Islet of Langerhans (tissue), 1 donor: Measurements from ENCODE around the gene ACTR3C.
A peak's percentile ranks its signal among the peaks of the same experiment; 100 is the strongest.
"Not testable (repeated sequence)": the region's sequence is repeated elsewhere in the genome, so short reads cannot be mapped to it uniquely, and the experiment has no call there.

Experiments
- FAIRE-seq: peaks from one replicate; lab custom pipeline; 2011; peaks lifted over from hg19 to GRCh38; lab: Jason Lieb, UNC

Gene ACTR3C

DNA sequence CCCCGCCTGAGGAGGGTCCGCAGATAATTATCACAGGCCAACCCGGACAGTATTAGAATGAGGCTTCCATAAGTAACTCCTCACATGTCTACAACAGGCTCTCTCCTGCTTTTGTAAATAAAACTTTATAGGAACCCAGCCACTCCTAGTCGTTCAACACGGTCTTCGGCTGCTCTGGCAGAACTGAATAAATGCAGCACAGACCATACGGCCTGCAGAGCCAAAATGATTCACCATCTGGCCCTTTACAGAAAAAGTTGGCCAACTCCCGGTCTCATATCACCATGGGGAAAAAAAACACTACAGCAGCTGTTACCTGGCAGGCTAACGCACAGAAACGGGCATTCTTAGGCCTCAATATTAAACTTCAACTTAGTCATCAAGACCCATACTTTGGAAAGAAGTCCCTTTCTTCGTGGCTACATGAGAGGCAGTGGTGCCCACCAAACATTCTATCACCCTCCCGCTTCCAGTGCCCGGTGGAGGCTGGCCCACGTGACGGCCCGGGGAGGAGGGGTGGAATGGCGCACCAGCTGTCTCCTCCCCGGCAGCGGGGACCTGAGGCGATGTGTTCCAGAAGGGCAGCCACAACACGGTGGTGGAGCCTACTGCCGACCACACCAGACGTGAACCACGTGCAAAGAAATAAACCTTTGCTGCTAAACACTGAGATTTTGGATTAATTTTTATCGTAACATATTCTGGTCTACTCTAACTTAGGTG is 41.5 kb downstream of the ACTR3C start:
- FAIRE-seq, result not testable (repeated sequence)

DNA sequence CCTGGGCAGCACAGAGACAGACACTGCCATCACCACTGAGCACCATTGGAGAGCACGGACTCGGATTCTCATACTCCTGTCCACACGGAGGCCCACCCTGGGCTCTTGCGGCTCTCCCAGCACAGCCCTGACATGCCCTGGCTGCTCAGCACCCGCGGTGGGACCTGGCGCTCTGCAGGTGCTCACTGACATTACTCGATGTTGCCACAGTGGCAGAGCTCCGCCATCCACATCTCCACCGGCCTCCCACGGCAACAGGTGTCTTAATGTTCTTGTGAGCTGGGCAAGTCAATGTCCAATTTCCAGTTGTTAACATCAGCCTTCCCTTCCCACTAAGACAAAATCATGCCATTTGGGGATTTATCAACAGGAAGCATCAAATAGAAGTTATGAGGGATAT is 45.0 kb downstream of the ACTR3C start:
- not testable (repeated sequence) for FAIRE-seq

DNA sequence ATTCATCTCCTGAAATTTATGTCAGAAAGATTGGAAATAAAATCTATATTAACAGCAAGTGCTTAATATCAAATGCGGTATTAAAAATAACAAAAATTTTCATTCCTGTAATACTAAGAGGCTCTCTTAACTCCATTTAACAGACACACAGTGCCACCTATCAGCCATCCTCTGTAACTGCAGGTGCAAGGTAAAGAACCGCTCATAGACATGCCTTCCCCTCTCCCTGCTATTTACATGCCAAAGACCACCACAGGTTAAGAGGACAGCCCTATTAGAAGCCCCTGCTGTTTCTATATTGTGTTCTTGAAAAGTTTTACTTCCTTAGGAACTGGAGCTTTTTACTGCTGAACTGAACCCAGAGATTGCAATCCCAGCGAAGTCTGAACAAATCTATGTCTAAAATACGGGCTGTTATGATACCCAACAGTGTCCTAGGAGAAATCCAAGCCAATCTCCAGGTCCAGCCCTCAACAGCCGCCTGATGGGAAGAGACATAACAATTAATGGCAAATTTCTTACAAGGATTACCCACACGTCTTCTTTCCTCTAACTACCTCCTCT is 47.1 kb downstream of the ACTR3C start:
- FAIRE-seq, result not testable (repeated sequence)

DNA sequence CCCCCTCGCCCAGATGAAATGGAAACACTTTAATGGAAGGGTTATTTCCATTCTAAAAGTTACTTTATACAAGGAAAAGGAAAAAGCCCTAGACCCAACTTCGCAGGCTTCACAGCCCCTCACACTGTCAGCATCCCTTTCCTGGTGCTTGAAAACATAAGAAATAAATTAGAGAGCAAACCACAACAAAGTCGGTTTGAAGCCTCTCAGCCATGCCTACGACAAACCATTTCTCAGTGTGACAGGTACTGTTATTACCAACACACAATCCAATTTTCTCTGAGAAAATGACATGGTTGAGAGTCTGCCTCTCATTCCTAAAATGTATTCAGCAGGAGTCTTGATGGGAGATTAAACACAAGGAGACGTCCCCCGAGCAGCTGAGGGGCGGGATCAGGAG is 51.4 kb downstream of the ACTR3C start:
- not testable (repeated sequence) for FAIRE-seq

DNA sequence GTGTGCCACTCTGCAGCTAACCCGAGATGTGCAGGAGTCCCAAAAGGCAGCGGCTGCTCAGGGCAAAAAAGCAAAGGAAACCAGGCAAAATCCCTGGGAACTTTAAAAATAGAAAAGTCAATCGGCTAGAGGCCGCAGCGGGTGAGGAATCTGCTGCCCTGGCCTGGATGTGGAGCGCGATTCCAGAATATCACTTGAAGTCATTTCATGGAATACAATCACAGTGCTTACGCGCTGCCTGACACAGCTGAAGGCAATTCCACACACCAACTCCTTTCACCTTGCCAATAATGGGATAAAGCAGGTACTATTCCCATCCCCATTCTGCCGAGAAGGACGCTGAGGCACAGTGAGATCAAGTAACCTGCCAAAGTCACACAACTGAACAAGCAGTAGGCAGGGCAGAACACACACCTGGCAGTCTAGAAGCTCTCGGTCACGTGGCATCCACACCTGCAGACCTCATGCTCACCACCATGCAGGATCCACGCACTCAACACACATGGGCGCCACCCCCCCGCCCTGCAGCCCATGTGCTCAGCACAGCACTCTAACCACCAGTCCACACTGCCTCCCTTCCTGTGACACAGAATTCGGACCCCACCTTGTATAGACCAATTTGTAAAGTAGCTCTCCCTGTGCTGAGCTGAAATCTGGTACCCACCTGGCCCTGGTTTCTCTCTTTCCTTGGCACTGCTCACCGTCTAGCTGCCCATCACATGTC is 53.1 kb downstream of the ACTR3C start:
- FAIRE-seq, result not testable (repeated sequence)

DNA sequence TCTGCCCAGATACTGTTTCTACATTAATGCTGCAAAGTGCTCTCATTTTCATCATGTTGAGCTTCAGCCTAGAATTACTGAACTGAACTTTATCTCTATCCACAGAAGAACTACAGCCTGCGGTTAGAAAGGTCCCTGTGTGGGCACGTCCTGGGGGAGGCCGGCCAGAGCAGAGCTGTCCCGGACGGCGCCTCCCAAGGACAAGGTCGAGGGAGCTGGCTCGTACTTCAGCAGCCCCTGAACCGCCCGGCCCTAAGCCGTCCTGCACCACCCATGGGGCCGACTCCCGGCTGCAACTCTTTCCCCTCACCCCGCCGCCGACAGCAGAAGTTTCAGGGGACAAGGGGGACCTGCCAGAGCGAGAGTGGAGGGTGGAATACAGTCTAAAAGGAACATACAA is 54.5 kb downstream of the ACTR3C start:
- not testable (repeated sequence) for FAIRE-seq

DNA sequence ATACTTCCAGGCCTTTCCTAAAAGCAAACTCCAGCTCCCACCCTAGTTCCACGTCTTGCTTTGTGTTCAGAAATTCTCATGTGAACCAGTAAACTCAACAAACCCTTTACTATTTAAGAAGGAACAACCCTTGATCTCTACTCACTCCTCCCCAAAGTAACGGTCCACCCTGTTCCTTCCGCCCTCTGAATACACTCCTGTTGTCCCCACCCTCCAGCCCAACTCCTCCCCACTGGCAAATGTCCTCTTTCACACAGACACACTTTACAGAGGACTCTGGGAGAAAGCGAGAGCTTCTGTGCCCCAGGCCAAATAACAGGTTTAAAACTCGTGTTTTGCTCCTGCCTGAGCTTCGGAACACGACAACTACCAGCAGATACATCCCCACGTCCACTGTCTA is 55.1 kb downstream of the ACTR3C start:
- FAIRE-seq, result not testable (repeated sequence)

DNA sequence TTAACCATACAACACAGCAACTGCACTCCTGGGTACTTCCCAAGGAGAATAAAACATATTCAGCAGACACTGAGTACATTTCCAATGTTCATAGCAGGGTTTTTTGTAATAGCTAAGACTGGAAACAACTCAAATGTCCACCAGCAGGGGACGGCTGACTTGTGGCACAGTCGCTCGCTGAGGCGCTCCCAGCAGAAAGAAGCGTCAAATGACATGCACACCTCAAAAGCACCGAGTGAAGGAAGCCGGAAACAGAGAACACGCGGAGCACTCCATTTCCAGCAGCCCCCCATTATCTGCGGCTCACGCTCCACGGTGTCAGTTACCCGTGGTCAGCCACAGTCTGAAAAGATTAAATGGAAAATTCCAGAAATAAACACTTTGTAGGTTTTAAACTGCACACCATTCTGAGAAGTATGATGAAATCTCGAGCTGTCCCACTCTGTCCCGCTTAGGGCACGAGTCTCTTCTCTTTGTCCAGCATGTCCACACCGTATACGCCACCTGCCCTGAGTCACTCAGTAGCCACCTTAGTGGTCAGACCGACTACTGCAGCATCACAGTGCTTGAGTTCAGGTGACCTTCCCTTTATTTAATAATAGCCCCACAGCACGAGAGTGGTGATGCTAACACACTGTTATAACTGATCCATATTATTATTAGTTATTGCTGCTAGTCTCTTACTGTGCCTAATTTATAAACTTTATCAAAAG is 56.2 kb downstream of the ACTR3C start:
- not testable (repeated sequence) for FAIRE-seq

DNA sequence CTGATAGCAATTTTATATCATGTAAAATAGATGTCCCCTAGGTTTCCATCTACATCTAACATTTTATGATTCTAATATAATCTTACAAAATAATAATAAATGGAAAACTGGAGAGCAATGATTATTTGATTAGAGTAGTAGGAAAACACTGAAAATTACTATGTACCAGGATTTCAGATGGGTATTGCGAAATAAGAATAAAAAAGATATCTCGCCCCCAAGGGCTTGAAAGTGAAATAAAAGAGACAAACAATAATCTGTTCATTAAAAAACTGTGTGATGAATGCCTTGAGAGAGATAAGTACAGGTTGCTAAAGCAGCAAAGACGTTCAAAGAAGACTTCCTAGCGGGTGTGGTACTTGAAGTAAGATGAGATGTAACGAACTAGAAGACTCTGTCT is 60.7 kb downstream of the ACTR3C start:
- not testable (repeated sequence) for FAIRE-seq

DNA sequence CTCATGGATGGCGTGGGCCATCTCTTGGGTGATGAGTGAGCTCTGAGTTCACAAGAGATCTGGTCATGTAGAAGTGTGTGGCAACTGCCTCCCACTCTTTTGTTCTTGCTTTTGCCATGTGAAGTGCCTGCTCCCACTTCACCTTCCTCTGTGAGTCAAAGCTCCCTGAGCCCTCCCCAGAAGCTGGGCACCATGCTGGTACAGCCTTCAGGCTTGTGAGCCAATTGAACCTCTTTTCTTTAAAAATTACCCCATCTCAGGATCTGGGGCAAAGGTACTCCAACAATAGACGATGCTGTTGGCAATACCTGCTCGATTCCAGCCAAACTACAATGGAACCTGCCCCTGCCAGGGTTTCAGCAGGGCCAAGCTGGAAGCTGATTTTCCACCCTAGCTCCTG is 75.6 kb downstream of the ACTR3C start:
- FAIRE-seq, result not testable (repeated sequence)

DNA sequence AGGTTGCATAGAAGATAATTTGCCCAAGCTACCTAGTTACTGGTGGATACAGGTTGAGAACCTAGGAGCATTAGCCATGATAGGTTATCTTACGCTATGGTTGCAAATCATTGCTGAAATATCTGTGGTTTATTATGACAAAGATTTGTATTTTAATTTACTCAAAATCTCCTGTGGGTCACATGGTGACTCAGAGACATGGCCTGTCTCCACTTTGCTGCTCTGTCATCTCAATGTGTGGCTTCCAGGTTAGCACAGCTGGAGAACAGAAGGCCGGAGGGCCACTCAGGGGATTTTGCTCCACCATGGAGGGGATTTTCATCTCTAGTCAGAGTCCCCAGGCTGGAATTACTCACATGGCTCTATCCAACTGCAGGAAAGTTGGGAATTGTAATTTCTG is 78.1 kb downstream of the ACTR3C start:
- not testable (repeated sequence) for FAIRE-seq

DNA sequence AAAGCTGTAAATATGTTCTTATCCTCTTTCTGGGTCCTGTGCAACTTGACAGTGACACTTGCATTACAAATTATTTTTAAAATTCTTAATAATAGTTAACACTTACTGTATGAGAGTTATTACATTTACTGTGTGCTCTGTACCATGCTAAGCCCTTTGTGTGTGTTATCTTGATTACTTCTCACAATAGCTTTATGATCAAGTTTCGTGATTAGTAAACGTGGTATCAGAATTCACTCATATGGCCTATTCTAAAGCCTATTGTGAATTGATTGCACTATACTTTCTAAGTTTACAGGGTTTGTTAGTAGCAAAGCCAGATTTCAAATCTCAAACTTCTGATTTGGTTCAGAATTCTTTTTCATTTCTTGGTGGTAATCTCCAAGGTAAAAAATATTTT is 80.4 kb downstream of the ACTR3C start:
- not testable (repeated sequence) for FAIRE-seq

DNA sequence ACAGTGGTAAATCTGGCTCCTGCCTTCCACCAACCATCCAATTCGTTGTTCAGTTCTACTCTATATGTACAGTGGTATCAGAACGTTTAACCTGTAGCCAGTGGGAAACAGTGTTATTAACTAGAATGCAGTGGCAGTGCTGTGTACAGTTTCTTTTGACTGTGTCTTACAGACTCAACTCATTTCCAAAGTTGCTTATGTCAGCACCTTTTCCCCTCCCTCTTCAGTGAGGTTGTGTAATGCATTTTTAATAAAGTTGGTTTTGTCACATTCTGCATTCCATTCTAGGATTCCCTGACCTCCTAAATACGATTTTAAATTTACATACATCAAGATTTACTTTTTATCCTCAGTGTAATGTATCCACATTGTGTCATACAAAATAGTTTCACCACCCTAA is 97.9 kb downstream of the ACTR3C start:
- FAIRE-seq, result not testable (repeated sequence)

DNA sequence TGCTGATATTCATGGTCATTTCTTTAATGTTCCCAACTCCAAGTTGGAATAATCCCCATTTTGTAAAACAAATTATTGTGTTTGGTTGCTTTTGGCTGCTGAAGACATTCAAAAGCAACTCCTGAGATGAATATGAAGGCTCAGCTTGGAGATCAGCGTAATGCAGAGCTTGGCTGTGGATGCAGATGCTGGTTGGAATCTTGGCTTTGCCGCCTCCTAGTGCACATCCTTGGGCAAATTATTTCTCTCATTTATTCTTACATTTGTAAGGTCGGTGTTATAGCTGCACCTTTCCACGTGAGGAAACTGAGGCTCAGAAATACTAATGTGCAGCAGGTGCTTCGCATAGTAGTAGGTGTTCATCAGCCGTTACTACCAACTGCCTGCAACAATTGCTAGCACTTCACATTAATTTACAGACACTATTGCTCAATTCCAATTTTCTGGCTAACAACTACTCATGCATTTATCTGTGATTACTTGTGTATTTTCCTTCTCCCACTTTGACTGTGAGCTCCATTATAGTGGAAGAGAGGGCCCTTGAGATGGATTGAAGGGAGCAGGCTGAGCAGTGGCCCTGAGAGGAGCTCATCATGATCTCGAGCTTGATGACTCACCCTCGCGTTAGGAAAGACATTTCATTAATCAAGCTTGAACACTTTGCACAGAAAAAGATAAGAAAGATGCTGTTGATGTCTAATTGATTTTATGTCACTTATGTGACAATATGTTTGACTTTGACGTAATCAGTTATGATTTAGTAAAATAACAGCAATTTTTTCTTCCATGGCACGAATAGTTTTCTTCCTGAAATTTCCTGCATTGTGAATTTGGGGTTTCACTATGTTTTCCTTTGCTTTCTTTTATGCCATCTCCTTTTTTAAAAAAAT is 101.0 kb downstream of the ACTR3C start:
- peak; percentile 27 for FAIRE-seq

DNA sequence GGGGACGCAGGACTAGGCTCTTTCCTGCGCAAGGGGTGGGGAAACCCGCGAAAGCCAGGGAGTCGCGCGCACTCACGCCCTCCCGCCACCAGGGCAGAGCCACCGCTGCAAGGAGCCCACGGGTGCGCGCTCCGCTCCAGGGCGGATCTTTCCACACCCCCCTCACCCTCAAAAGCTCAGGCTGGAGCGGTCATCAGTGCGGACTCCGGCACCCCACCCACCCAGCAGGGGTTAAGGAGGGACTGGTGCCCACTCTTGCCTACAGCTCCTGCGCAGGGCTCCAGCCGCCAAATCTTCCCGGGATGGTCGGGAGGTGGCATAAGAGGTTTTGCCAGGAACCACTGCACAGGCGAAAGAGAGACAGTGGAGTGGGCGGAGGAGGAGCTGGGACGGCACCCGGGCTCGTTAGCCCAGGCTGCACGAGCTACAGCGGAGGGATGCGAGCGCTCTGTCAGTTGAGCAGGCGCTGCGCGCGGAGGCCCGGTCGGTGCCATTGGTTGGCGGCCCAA is 102.6 kb downstream of the ACTR3C start:
- not testable (repeated sequence) for FAIRE-seq

DNA sequence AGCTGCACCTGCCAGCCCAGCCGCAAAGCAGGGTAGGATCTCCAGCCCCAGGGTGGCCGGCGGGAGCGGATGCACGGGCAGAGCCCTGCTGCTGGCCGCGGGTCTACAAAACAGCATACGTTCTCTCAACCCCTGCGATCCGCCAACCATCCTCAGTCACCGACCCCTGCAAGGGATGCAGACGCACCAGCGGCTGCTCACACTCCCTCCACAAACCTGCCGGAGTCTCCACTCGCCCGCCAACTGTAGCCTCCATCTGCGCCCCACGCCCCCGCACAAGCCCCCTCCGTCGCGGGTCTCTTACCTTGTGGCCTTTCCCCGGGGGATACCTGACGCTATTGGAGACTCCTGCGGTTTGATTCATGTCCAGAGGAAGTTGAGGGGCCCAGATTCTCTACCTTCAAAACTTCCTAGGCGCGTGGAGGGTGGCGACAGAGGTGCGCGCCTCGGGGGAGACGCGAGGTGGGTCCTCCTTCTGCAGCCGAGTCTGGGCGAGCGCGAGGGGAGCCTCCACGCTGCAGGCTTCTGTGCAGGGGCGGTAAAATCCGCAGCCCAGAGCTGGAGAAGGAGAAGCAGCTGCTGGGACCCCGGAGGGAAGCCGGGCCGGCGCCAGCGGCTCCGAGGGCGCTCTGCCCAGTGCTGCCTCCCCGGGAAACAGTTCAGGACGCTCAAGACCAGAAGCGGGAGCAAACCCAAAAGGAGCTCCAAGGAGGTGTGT is 103.2 kb downstream of the ACTR3C start:
- FAIRE-seq, result not testable (repeated sequence)

DNA sequence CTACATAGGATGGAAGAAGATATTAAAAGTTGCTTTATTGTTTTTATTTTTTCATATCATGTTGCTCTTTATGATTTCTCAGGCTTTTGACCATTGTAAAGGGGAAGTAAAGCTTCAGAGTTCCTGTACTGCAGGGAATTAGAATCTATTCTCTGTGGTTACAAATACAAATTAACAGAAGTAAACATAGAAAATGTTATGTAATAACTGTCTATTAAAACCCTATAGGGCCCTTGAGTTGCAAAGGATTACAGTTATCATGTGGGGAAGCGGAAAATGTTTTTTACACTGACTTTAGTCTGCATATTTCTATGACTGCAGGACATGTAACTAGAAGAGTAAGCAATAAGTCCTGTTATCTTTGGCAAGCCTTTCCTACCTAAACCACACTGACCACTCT is 116.5 kb downstream of the ACTR3C start:
- FAIRE-seq, result not testable (repeated sequence)

DNA sequence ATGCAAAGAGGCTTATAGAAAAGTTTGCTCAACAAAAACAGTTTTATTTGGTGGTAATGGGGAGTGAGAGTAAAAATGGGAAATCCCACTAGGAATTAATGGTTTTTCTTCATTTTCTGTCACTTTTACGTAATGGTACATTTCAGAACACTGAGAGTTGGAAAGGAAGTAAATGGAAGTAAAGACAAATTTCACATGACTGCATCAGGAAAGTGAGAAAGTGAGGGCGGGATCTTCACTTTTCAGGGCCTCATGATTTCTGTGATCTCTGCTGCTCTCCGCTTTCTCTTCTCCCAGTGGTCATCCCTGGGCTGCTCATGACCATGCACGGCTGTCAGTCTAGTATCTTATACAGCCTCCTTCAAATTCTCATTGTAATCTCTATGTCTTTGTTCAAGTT is 117.5 kb downstream of the ACTR3C start:
- not testable (repeated sequence) for FAIRE-seq

DNA sequence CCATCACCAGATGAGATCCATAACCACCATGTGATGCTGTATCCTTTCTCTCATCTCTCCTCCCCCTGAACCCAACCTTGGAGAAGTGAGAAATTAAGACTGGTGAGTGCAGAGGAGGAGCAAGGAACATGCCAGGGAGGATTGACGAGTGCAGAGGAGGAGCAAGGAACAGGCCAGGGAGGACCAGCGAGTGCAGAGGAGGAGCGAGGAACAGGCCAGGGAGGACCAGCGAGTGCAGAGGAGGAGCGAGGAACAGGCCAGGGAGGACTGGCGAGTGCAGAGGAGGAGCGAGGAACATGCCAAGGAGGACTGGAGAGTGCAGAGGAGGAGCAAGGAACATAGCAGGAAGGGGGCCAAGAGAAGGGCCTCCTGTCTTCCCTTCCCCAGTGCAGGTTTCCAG is 118.8 kb downstream of the ACTR3C start:
- FAIRE-seq, result not testable (repeated sequence)

DNA sequence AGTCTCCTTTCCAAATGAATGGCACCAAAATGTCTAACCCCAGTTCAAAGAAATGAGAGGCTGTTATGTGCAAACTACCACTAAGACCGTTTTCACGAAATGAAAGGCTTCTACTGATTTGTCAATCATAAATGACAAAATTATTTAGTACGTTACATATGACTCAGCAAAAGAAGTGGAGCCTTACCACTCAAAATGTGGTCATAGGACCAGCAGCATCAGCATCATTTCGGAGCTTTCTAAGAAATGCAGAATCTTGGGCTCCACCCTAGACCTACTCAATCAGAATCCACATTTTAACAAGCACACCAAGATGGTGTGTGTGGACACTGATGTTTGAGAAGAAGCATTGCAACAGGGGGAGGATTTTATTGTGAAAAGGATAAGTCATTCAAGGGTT is 120.5 kb downstream of the ACTR3C start:
- not testable (repeated sequence) for FAIRE-seq
